ENCODE results near the gene AHSP. TPM values are rescaled to one million over a fixed set of nuclear protein-coding genes. Genes with fewer than 3 reads are reported as not detected.

The AHSP gene
- polyA plus RNA-seq, 4 donors: 1.9 TPM; not detected in 3

GRCh38 chr16:31485571-31485970, 42.1 kb upstream of the AHSP start:
- Histone ChIP-seq H3K36me3 (ENCODE audit: control insufficient read depth in 3 of 3, insufficient read depth in 2 of 3, low read depth in 1 of 3, low read length in 3 of 3) (peaks cover 0 to 24% (median 0%) of the 10 kb centered on the region in 3 donors), H3K9me3 (ENCODE audit: control insufficient read depth in 2 of 2, insufficient read depth in 1 of 2, low read depth in 1 of 2, low read length in 1 of 2) (no peaks in the 10 kb centered on the region), H3K27ac (ENCODE audit: low read depth in 1 of 3, low read length in 2 of 3) (peak overlapping the region in 1 of 3 donors; percentile 77), H3K4me1 (ENCODE audit: control insufficient read depth in 3 of 3, insufficient read depth in 2 of 3, low read depth in 1 of 3, low read length in 2 of 3) (peaks cover 0 to 27% (median 4%) of the 10 kb centered on the region in 3 donors), H3K27me3 (ENCODE audit: control insufficient read depth in 3 of 3, insufficient read depth in 3 of 3, low read length in 3 of 3) (no peaks in the 10 kb centered on the region), H3K4me3 (ENCODE audit: low read depth in 1 of 3, low read length in 3 of 3) (no peak overlapping the region)
- WGBS, 3 donors: 92 to 94% (median 92%) methylated on average over 17 of the region's 17 CpGs
- FAIRE-seq (no peak), DNase-seq (no peak)

- Histone ChIP-seq H3K4me3 (ENCODE audit: low read depth in 1 of 3, low read length in 3 of 3) (no peak overlapping the region), H3K4me1 (ENCODE audit: control insufficient read depth in 3 of 3, insufficient read depth in 2 of 3, low read depth in 1 of 3, low read length in 2 of 3) (peaks cover 0 to 23% (median 4%) of the 10 kb centered on the region in 3 donors), H3K27ac (ENCODE audit: low read depth in 1 of 3, low read length in 2 of 3) (no peak overlapping the region), H3K27me3 (ENCODE audit: control insufficient read depth in 3 of 3, insufficient read depth in 3 of 3, low read length in 3 of 3) (no peaks in the 10 kb centered on the region), H3K36me3 (ENCODE audit: control insufficient read depth in 3 of 3, insufficient read depth in 2 of 3, low read depth in 1 of 3, low read length in 3 of 3) (peaks cover 0 to 28% (median 0%) of the 10 kb centered on the region in 3 donors), H3K9me3 (ENCODE audit: control insufficient read depth in 2 of 2, insufficient read depth in 1 of 2, low read depth in 1 of 2, low read length in 1 of 2) (no peaks in the 10 kb centered on the region)
- no peak for DNase-seq
- 93 to 97% (median 94%) methylated on average over 5 of the region's 5 CpGs for whole genome bisulfite sequencing, 3 donors
- no peak for FAIRE-seq
These were observed 41.7 kb upstream of the AHSP start for GRCh38 chr16:31486045-31486444.

- Histone ChIP-seq H3K27me3 (ENCODE audit: control insufficient read depth in 3 of 3, insufficient read depth in 3 of 3, low read length in 3 of 3) (no peaks in the 10 kb centered on the region), H3K27ac (ENCODE audit: low read depth in 1 of 3, low read length in 2 of 3) (peak overlapping the region in 1 of 3 donors; percentile 48), H3K4me1 (ENCODE audit: control insufficient read depth in 3 of 3, insufficient read depth in 2 of 3, low read depth in 1 of 3, low read length in 2 of 3) (peaks cover 0 to 19% (median 2%) of the 10 kb centered on the region in 3 donors), H3K4me3 (ENCODE audit: low read depth in 1 of 3, low read length in 3 of 3) (peak overlapping the region; percentile 32 to 79 (median 56)), H3K36me3 (ENCODE audit: control insufficient read depth in 3 of 3, insufficient read depth in 2 of 3, low read depth in 1 of 3, low read length in 3 of 3) (peaks cover 0 to 37% (median under 1%) of the 10 kb centered on the region in 3 donors), H3K9me3 (ENCODE audit: control insufficient read depth in 2 of 2, insufficient read depth in 1 of 2, low read depth in 1 of 2, low read length in 1 of 2) (no peaks in the 10 kb centered on the region)
- DNase-seq (peak in 1 of 2 donors; percentile 37), FAIRE-seq (no peak)
- 6 to 7% (median 6%) methylated on average over 47 to 48 of the region's 48 CpGs for WGBS, 3 donors
These were observed 40.5 kb upstream of the AHSP start for GRCh38 chr16:31487071-31487719.

GRCh38 chr16:31487720-31488467, 39.8 kb upstream of the AHSP start:
- no peaks in the 10 kb centered on the region for H3K27me3 ChIP-seq (ENCODE audit: control insufficient read depth in 3 of 3, insufficient read depth in 3 of 3, low read length in 3 of 3)
- H3K27ac ChIP-seq (ENCODE audit: low read depth in 1 of 3, low read length in 2 of 3): peak overlapping the region in 1 of 3 donors; percentile 48
- 1 to 3% (median 2%) methylated on average over 42 to 60 of the region's 60 CpGs for WGBS, 3 donors
- FAIRE-seq (no peak), DNase-seq (peak; percentile 68 to 91)
- H3K9me3 ChIP-seq (ENCODE audit: control insufficient read depth in 2 of 2, insufficient read depth in 1 of 2, low read depth in 1 of 2, low read length in 1 of 2): no peaks in the 10 kb centered on the region
- H3K4me1 ChIP-seq (ENCODE audit: control insufficient read depth in 3 of 3, insufficient read depth in 2 of 3, low read depth in 1 of 3, low read length in 2 of 3): peaks cover 0 to 19% (median 2%) of the 10 kb centered on the region in 3 donors
- H3K4me3 ChIP-seq (ENCODE audit: low read depth in 1 of 3, low read length in 3 of 3): peak overlapping the region; percentile 32 to 79 (median 56)
- peaks cover 0 to 44% (median 6%) of the 10 kb centered on the region in 3 donors for H3K36me3 ChIP-seq (ENCODE audit: control insufficient read depth in 3 of 3, insufficient read depth in 2 of 3, low read depth in 1 of 3, low read length in 3 of 3)

- DNase-seq (peak in 1 of 2 donors; percentile 51), FAIRE-seq (no peak)
- Histone ChIP-seq H3K36me3 (ENCODE audit: control insufficient read depth in 3 of 3, insufficient read depth in 2 of 3, low read depth in 1 of 3, low read length in 3 of 3) (peaks cover 0 to 46% (median 7%) of the 10 kb centered on the region in 3 donors), H3K4me3 (ENCODE audit: low read depth in 1 of 3, low read length in 3 of 3) (peak overlapping the region in 2 of 3 donors; percentile 56 to 79), H3K4me1 (ENCODE audit: control insufficient read depth in 3 of 3, insufficient read depth in 2 of 3, low read depth in 1 of 3, low read length in 2 of 3) (peaks cover 0 to 19% (median 2%) of the 10 kb centered on the region in 3 donors), H3K27me3 (ENCODE audit: control insufficient read depth in 3 of 3, insufficient read depth in 3 of 3, low read length in 3 of 3) (no peaks in the 10 kb centered on the region), H3K27ac (ENCODE audit: low read depth in 1 of 3, low read length in 2 of 3) (no peak overlapping the region), H3K9me3 (ENCODE audit: control insufficient read depth in 2 of 2, insufficient read depth in 1 of 2, low read depth in 1 of 2, low read length in 1 of 2) (no peaks in the 10 kb centered on the region)
- 48 to 64% (median 61%) methylated on average over 71 to 77 of the region's 77 CpGs for WGBS, 3 donors
These were observed 39.0 kb upstream of the AHSP start for GRCh38 chr16:31488468-31489297.

- H3K9me3 ChIP-seq (ENCODE audit: control insufficient read depth in 2 of 2, insufficient read depth in 1 of 2, low read depth in 1 of 2, low read length in 1 of 2): no peaks in the 10 kb centered on the region
- WGBS, 3 donors: 70 to 82% (median 81%) methylated on average over 7 of the region's 7 CpGs
- no peak for FAIRE-seq
These were observed 38.5 kb upstream of the AHSP start for GRCh38 chr16:31489298-31489564.

GRCh38 chr16:31489616-31490584, 37.8 kb upstream of the AHSP start:
- H3K4me1 ChIP-seq (ENCODE audit: control insufficient read depth in 3 of 3, insufficient read depth in 2 of 3, low read depth in 1 of 3, low read length in 2 of 3): peaks cover 0 to 10% (median 2%) of the 10 kb centered on the region in 3 donors
- H3K36me3 ChIP-seq (ENCODE audit: control insufficient read depth in 3 of 3, insufficient read depth in 2 of 3, low read depth in 1 of 3, low read length in 3 of 3): peaks cover 0 to 56% (median 8%) of the 10 kb centered on the region in 3 donors
- FAIRE-seq (no peak), DNase-seq (no peak)
- WGBS, 3 donors: 83 to 86% (median 83%) methylated on average over 22 of the region's 22 CpGs
- H3K4me3 ChIP-seq (ENCODE audit: low read depth in 1 of 3, low read length in 3 of 3): no peak overlapping the region
- no peaks in the 10 kb centered on the region for H3K9me3 ChIP-seq (ENCODE audit: control insufficient read depth in 2 of 2, insufficient read depth in 1 of 2, low read depth in 1 of 2, low read length in 1 of 2)
- no peak overlapping the region for H3K27ac ChIP-seq (ENCODE audit: low read depth in 1 of 3, low read length in 2 of 3)
- H3K27me3 ChIP-seq (ENCODE audit: control insufficient read depth in 3 of 3, insufficient read depth in 3 of 3, low read length in 3 of 3): no peaks in the 10 kb centered on the region

More at GRCh38 chr16:31489298-31489564, 38.5 kb upstream of the AHSP start:
- Histone ChIP-seq H3K27ac (ENCODE audit: low read depth in 1 of 3, low read length in 2 of 3) (no peak overlapping the region), H3K36me3 (ENCODE audit: control insufficient read depth in 3 of 3, insufficient read depth in 2 of 3, low read depth in 1 of 3, low read length in 3 of 3) (peaks cover 0 to 52% (median 8%) of the 10 kb centered on the region in 3 donors), H3K4me3 (ENCODE audit: low read depth in 1 of 3, low read length in 3 of 3) (no peak overlapping the region), H3K4me1 (ENCODE audit: control insufficient read depth in 3 of 3, insufficient read depth in 2 of 3, low read depth in 1 of 3, low read length in 2 of 3) (peaks cover 0 to 14% (median 2%) of the 10 kb centered on the region in 3 donors), H3K27me3 (ENCODE audit: control insufficient read depth in 3 of 3, insufficient read depth in 3 of 3, low read length in 3 of 3) (no peaks in the 10 kb centered on the region)
- peak in 1 of 2 donors; percentile 15 for DNase-seq
